GM12878 (cell line): ENCODE data around the gene ELFN2. TPM values are rescaled to one million over a fixed set of nuclear protein-coding genes. Genes with fewer than 3 reads are reported as not detected.

Experiments used
- CREB1 ChIP-seq: IDR thresholded peaks from 2 replicates; pipeline ENCODE4 v1.6.1; 2012; ENCODE audit warnings: low read depth, mild to moderate bottlenecking, inconsistent platforms
- CUX1 ChIP-seq: IDR thresholded peaks from 2 replicates; pipeline ENCODE4 v1.6.1; 2012; ENCODE audit warnings: improper control_type of control experiment, low read depth, low read length; ENCODE audit not compliant: insufficient replicate concordance
- E4F1 ChIP-seq: fragments of 450-650 bp; IDR thresholded peaks from 2 replicates; pipeline ENCODE4 v1.6.1; 2018; ENCODE audit warnings: borderline replicate concordance, mild to moderate bottlenecking; ENCODE audit not compliant: partially characterized antibody
- EED ChIP-seq: sonication (generic); IDR thresholded peaks from 2 replicates; pipeline ENCODE4 v1.6.1; 2016; ENCODE audit warnings: antibody characterized with exemption, low read depth
- EGR1 ChIP-seq, 2 experiments: IDR thresholded peaks; 1 replicate in 1 of 2; 2 replicates in 1 of 2; pipeline ENCODE4 v1.6.1; 2011 to 2012; ENCODE audit warnings: low read depth in 2 of 2, low read length in 2 of 2, borderline replicate concordance in 1 of 2, mild to moderate bottlenecking in 1 of 2, moderate library complexity in 1 of 2
- PKNOX1 ChIP-seq: fragments of 450-650 bp; IDR thresholded peaks from 2 replicates; pipeline ENCODE4 v1.6.1; 2016; ENCODE audit warnings: mild to moderate bottlenecking
- SPI1 ChIP-seq: IDR thresholded peaks from 2 replicates; pipeline ENCODE4 v1.6.1; 2011; ENCODE audit warnings: low read depth, mild to moderate bottlenecking, low read length, moderate library complexity, borderline replicate concordance; ENCODE audit not compliant: insufficient read depth
- SRF ChIP-seq, 2 experiments: IDR thresholded peaks; 2 replicates each; pipeline ENCODE4 v1.6.1; 2011; ENCODE audit warnings: low read depth in 2 of 2, low read length in 2 of 2, mild to moderate bottlenecking in 1 of 2, moderate library complexity in 1 of 2
- ZSCAN29 ChIP-seq: fragments of 450-650 bp; IDR thresholded peaks from 2 replicates; pipeline ENCODE4 v1.6.1; 2017; ENCODE audit warnings: mild to moderate bottlenecking, moderate library complexity
- polyA plus RNA-seq, 11 experiments: library from polyadenylated mRNA; depleted of rRNA in 4 of 11; unstranded in 6 of 11; stranded (reverse) in 5 of 11; fragments of >200 nt; fragmentation: Nextera tagmentation in 4 of 11; fragmentation: Illumina TruSeq in 1 of 11; extraction: Ambion mirVana in 4 of 11; extraction: Trizol in 1 of 11; gene quantifications; 1 replicate in 1 of 11; 2 replicates in 10 of 11; pipeline versions ENCODE4 v1.2.1 to v1.2.3, GENCODE V29; 2011 to 2016; ENCODE audit warnings: inconsistent platforms in 2 of 11, missing spikeins in 2 of 11, low read depth in 1 of 11
- total RNA-seq, 4 experiments: library from RNA; depleted of rRNA in 3 of 4; stranded (reverse); fragments of >200 nt in 3 of 4; fragmentation: Illumina TruSeq in 1 of 4; extraction: Trizol in 1 of 4; gene quantifications; 2 replicates each; pipeline versions ENCODE4 v1.2.1 to v1.2.3, GENCODE V29; 2013 to 2021

The ELFN2 gene
- total and polyA plus RNA-seq, 10 of the 15 experiments (the other 5 are each of a cell fraction or from before 2014, with no cell fraction given) = 0.03 to 0.05 TPM; not detected in 8

- TF ChIP-seq CUX1 (no peak), CREB1 (no peak), SRF (IDR thresholded peaks at IDR 0.05; ENCODE audit: low read depth in 2 of 2, low read length in 2 of 2) (no peak), ZSCAN29 (no peak), PKNOX1 (no peak), SPI1 (no peak), EED (no peak), E4F1 (no peak), EGR1 (IDR thresholded peaks at IDR 0.05; ENCODE audit: borderline replicate concordance in 1 of 2, low read depth in 2 of 2, low read length in 2 of 2) (no peak)
Observed at GRCh38 chr22:37383341-37383740, 43.9 kb downstream of the ELFN2 start (continued).
